ENCODE results near the gene GLDN.

DNA sequence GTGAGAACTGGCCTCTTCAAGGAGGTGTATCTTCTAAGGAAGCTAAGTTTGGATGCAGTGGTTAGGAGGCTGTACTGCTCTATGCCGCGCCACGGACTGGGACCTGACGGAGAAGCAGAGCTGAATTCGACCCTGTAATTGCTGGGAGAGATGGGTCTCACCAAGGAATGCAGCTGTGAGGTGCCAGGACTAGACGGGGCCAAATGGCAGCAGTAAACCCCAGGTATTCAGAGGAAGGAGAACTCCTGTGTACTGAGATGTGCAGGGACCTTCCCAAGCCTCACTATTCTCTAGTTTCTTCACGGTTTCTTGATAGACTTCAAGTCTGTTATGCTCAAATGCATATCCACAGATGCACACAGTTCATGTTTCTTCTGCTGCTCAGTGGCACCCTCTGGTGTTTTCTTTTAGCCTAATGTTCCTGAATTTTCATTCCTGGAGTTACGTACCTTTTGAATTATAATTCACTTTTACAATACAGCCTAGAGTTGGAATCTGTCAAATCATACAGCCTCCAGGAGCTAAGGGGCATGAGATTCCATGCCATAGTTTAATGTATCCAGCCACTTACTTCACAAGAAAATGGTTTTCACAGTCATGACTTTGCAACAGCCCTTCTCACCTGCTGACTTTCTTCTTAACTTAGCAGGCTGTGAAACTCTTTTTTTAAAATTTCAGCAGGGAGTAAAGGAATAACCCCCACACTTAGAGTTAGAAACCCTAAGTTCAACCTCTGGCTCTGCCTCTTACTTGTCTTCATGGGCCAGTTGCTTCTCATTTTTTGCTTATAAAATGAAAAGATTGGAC is 61.8 kb downstream of the GLDN start:
- no peak for TF ChIP-seq EZH2 (IDR thresholded peaks at IDR 0.05)
- no peak for TF ChIP-seq POLR2AphosphoS5 (IDR thresholded peaks at IDR 0.05; ENCODE audit: borderline replicate concordance, low read depth, low read length)
